ENCODE results near the gene FAM222B.

DNA sequence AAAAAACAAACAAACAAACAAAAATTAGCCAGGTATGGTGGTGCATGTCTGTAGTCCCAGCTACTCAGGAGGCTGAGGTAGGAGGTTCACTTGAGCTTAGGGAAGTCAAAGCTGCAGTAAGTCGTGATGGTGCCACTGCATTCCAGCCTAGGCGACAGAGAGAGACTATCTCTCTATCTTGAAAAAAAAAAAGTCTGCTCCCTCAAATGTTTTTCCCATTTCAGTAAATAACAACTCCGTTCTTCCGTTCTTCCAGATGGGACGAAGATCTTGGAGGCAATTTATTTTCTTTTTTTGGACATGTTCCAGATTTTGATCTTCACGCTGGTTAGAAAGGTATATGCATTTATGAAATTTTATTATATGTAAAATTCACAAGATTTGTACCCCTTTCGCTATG lies 31.2 kb upstream of the FAM222B start:
- TF ChIP-seq, protein P1, sequence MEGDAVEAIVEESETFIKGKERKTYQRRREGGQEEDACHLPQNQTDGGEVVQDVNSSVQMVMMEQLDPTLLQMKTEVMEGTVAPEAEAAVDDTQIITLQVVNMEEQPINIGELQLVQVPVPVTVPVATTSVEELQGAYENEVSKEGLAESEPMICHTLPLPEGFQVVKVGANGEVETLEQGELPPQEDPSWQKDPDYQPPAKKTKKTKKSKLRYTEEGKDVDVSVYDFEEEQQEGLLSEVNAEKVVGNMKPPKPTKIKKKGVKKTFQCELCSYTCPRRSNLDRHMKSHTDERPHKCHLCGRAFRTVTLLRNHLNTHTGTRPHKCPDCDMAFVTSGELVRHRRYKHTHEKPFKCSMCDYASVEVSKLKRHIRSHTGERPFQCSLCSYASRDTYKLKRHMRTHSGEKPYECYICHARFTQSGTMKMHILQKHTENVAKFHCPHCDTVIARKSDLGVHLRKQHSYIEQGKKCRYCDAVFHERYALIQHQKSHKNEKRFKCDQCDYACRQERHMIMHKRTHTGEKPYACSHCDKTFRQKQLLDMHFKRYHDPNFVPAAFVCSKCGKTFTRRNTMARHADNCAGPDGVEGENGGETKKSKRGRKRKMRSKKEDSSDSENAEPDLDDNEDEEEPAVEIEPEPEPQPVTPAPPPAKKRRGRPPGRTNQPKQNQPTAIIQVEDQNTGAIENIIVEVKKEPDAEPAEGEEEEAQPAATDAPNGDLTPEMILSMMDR (IDR thresholded peaks at IDR 0.05), result no peak
- no peak for TF ChIP-seq POLR2A (IDR thresholded peaks at IDR 0.05)
